ENCODE measurements around the gene KIF5A. TPM values are rescaled to one million over a fixed set of nuclear protein-coding genes. Genes with fewer than 3 reads are reported as not detected.

KIF5A gene
- total and polyA plus RNA-seq, 2 of the 13 experiments (the other 11 are each of a cell fraction or from before 2014, with no cell fraction given) = 1.6 to 11.9 TPM

GRCh38 chr12:57626111-57626920 is 76.5 kb downstream of the KIF5A start:
- no TSS peak for BruUV-seq (replicated peaks)
- no peak overlapping the region for H3K4me2 ChIP-seq (ENCODE audit: low read depth, low read length)
- H3K4me3 ChIP-seq (replicated peaks in 1 of 3; ENCODE audit: insufficient read depth in 1 of 3, low read depth in 2 of 3, low read length in 3 of 3) = no peak overlapping the region
- WGBS (ENCODE audit: low lambda C conversion rate) = 76% methylated on average over 11 of the region's 13 CpGs
- no peaks in the 10 kb centered on the region for H3K9me3 ChIP-seq (ENCODE audit: low read length)
- no peaks in the 10 kb centered on the region for H3K79me2 ChIP-seq (ENCODE audit: insufficient read depth, low read length)
- peaks cover 3 to 25% of the 10 kb centered on the region in 2 experiments; a peak in 3 of 5 replicates for H3K27me3 ChIP-seq (ENCODE audit: control insufficient read depth in 1 of 2, insufficient read depth in 2 of 2, low read length in 2 of 2)
- H3K9ac ChIP-seq (ENCODE audit: insufficient read depth, low read depth, low read length) = no peak overlapping the region
- no peak overlapping the region for H3K27ac ChIP-seq (ENCODE audit: extremely low read length, insufficient read depth, low read length)
- ChIA-PET CTCF (ENCODE audit: low intra/inter-chr PET ratio, low total read pairs) (no interaction called here), POLR2A (interaction anchor here (0.9 kb wide), 1 partner anchor 36 kb away, joined by 4 read pairs; the partner anchor contains the start of gene PIP4K2C)
- DNase-seq (ENCODE audit: low spot score) (no peak), FAIRE-seq (no peak), ATAC-seq (no peak)
- peaks cover 29% of the 10 kb centered on the region for H3K4me1 ChIP-seq (ENCODE audit: insufficient read depth, low read length)
- no peak overlapping the region for H2AFZ ChIP-seq (ENCODE audit: low read length)
- H3K36me3 ChIP-seq (replicated peaks in 1 of 2; ENCODE audit: control insufficient read depth in 1 of 2, insufficient read depth in 2 of 2, low read length in 2 of 2) = 0 out of 5 replicates have a peak, but pooled peaks cover 0 to 3% of the 10 kb centered on the region in 2 experiments
- intact Hi-C loops (cut with micrococcal nuclease; ENCODE audit: unreplicated experiment) (no loop called here), in situ Hi-C loops (cut with HindIII; ENCODE audit: extremely low pct_ligation_motif_present, low pct_unique_long_range_greater_than_20kb) (no loop called here)
- H4K20me1 ChIP-seq (ENCODE audit: insufficient read depth, low read length) = no peaks in the 10 kb centered on the region
- TF ChIP-seq YEATS4 (CRISPR knock-in tag; IDR thresholded peaks at IDR 0.05; ENCODE audit: borderline replicate concordance) (no peak), TOE1 (CRISPR knock-in tag; IDR thresholded peaks at IDR 0.05) (no peak), MATR3 (CRISPR knock-in tag; IDR thresholded peaks at IDR 0.05) (no peak), THAP7 (CRISPR knock-in tag; IDR thresholded peaks at IDR 0.05) (no peak), REXO4 (CRISPR knock-in tag; IDR thresholded peaks at IDR 0.05; ENCODE audit: borderline replicate concordance) (no peak), TCF7 (IDR thresholded peaks at IDR 0.05; ENCODE audit: low read depth) (no peak), SSRP1 (CRISPR knock-in tag; IDR thresholded peaks at IDR 0.05) (no peak), HOXA3 (CRISPR knock-in tag; IDR thresholded peaks at IDR 0.05) (0 out of 2 replicates have a peak, but pooled peaks have one; percentile 16), CREB3 (CRISPR knock-in tag; IDR thresholded peaks at IDR 0.05) (no peak), ZNF484 (CRISPR knock-in tag; IDR thresholded peaks at IDR 0.05; ENCODE audit: borderline replicate concordance, low read depth) (no peak), ONECUT2 (CRISPR knock-in tag; IDR thresholded peaks at IDR 0.05) (no peak), ARID4A (CRISPR knock-in tag; IDR thresholded peaks at IDR 0.05; ENCODE audit: borderline replicate concordance) (no peak), ZMAT3 (CRISPR knock-in tag; conservative IDR thresholded peaks at IDR 0.05) (no peak), MTF1 (CRISPR knock-in tag; IDR thresholded peaks at IDR 0.05) (no peak), HIC2 (CRISPR knock-in tag; IDR thresholded peaks at IDR 0.05; ENCODE audit: low read depth) (no peak), ZBTB20 (CRISPR knock-in tag; IDR thresholded peaks at IDR 0.05; ENCODE audit: borderline replicate concordance, low read depth) (no peak), POLR2G (IDR thresholded peaks at IDR 0.05; ENCODE audit: low read depth, low read length) (no peak)
